ENCODE measurements around the gene SORCS2.
"Not testable (repeated sequence)": the region's sequence is repeated elsewhere in the genome, so short reads cannot be mapped to it uniquely, and the experiment has no call there.

SORCS2 gene

DNA sequence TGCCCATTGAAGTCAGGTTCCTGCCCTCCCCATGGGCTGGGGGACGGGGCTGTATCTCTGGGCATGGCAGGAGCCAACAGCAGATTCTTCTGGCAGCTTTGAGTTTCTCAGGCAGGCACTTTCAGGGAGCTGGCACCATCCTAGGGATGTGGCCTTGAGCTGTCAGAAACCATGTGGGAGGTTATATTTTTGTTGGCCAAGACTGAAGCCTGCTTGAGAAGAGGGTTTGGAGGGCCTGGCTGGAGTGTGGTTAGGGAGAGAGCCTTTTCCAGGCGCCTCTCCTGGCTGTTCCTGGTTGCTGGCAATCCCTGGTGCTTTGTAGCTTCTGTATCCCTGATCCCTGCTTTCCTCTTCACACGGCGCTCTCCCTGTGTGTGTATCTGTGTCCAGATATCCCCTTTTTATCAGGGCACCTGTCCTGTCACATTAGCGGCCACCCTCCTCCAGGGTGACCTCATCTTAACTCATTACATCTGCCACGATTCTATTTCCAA is 30.6 kb upstream of the SORCS2 start:
- no peak overlapping the region for H3K27ac ChIP-seq (ENCODE audit: low read depth, low read length)
- no peaks in the 10 kb centered on the region for H3K9me3 ChIP-seq (ENCODE audit: control insufficient read depth, insufficient read depth, low read length)
- H3K36me3 ChIP-seq (ENCODE audit: control insufficient read depth, insufficient read depth, low read length) = no peaks in the 10 kb centered on the region
- no peak overlapping the region for H3K9ac ChIP-seq (ENCODE audit: low read depth, low read length)
- no peaks in the 10 kb centered on the region for H3K4me1 ChIP-seq (ENCODE audit: control insufficient read depth, insufficient read depth, low read length)
- H3K4me3 ChIP-seq (ENCODE audit: low read depth, low read length) = no peak overlapping the region
- H3K27me3 ChIP-seq (ENCODE audit: control insufficient read depth, insufficient read depth, low read length) = no peaks in the 10 kb centered on the region

DNA sequence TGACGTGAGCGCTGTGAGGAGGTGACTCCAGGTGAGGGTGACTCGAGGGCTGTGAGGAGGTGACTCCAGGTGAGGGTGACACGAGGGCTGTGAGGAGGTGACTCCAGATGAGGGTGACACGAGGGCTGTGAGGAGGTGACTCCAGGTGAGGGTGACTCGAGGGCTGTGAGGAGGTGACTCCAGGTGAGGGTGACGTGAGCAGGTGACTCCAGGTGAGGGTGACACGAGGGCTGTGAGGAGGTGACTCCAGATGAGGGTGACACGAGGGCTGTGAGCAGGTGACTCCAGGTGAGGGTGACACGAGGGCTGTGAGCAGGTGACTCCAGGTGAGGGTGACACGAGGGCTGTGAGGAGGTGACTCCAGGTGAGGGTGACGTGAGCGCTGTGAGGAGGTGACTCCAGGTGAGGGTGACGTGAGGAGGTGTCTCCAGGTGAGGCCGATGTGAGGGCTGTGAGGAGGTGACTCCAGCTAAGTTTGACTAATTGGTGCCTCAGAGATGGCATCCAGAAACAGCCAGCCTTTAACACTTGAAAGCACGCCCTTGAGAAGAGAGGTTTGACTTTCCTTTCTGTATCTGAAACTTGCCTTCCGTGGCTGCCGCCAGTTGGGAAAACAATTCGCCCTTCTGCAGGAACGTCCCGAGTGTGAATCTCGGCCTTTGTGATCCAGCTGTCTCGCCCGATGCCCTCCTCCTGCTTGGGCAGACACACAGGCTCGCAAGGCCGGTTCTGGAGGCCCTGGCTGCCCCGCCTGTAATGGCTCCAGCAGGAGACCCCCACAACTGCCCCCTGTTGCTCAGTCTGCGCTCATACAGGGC is 27.1 kb upstream of the SORCS2 start:
- not testable (repeated sequence) for H3K4me1 ChIP-seq (ENCODE audit: control insufficient read depth, insufficient read depth, low read length); H3K9ac ChIP-seq (ENCODE audit: low read depth, low read length); H3K9me3 ChIP-seq (ENCODE audit: control insufficient read depth, insufficient read depth, low read length); H3K27me3 ChIP-seq (ENCODE audit: control insufficient read depth, insufficient read depth, low read length); H3K4me3 ChIP-seq (ENCODE audit: low read depth, low read length); H3K27ac ChIP-seq (ENCODE audit: low read depth, low read length); H3K36me3 ChIP-seq (ENCODE audit: control insufficient read depth, insufficient read depth, low read length)

DNA sequence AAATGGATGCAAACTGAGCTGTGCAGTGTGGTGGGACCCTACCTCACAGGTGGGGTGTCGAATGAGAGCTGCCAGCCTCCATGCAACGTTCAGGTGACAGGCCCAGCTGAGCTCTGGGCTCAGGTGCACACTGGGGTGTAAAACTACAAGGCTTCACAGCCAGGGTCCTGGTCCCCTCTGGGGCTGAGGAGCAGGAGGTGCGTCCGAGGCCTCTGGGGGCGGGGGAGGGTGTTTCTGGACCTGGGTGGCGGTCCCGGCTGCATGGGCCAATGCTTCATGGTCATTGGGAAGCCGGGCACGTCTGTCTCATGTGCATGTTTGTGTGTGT is 26.5 kb upstream of the SORCS2 start:
- Histone ChIP-seq H3K9me3 (ENCODE audit: control insufficient read depth, insufficient read depth, low read length) (no peaks in the 10 kb centered on the region), H3K27me3 (ENCODE audit: control insufficient read depth, insufficient read depth, low read length) (0 out of 2 replicates have a peak, but pooled peaks cover under 1% of the 10 kb centered on the region), H3K9ac (ENCODE audit: low read depth, low read length) (no peak overlapping the region), H3K36me3 (ENCODE audit: control insufficient read depth, insufficient read depth, low read length) (no peaks in the 10 kb centered on the region), H3K4me3 (ENCODE audit: low read depth, low read length) (no peak overlapping the region), H3K4me1 (ENCODE audit: control insufficient read depth, insufficient read depth, low read length) (no peaks in the 10 kb centered on the region), H3K27ac (ENCODE audit: low read depth, low read length) (no peak overlapping the region)

DNA sequence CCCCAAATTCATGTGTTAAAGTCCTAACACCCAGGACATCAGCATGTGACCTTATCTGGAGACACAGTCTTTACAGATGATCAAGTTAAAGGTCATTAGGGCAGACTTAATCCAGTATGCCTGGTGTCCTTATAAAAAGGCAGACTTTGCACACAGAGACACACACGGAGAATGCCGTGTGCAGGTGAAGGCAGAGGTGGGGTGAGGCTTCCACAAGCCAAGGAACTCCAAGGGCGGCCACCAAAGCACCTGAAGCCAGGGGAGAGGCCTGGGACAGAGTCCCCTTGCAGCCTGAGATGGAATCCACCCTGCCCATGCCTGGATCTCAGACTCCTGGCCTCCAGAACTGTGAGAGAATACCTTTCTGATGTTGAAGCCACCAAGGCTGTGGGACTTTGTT is 26.1 kb upstream of the SORCS2 start:
- H3K36me3 ChIP-seq (ENCODE audit: control insufficient read depth, insufficient read depth, low read length) = no peaks in the 10 kb centered on the region
- no peaks in the 10 kb centered on the region for H3K9me3 ChIP-seq (ENCODE audit: control insufficient read depth, insufficient read depth, low read length)
- H3K4me1 ChIP-seq (ENCODE audit: control insufficient read depth, insufficient read depth, low read length) = no peaks in the 10 kb centered on the region
- no peak overlapping the region for H3K27ac ChIP-seq (ENCODE audit: low read depth, low read length)
- 0 out of 2 replicates have a peak, but pooled peaks cover 4% of the 10 kb centered on the region for H3K27me3 ChIP-seq (ENCODE audit: control insufficient read depth, insufficient read depth, low read length)
- H3K4me3 ChIP-seq (ENCODE audit: low read depth, low read length) = no peak overlapping the region
- H3K9ac ChIP-seq (ENCODE audit: low read depth, low read length) = no peak overlapping the region

DNA sequence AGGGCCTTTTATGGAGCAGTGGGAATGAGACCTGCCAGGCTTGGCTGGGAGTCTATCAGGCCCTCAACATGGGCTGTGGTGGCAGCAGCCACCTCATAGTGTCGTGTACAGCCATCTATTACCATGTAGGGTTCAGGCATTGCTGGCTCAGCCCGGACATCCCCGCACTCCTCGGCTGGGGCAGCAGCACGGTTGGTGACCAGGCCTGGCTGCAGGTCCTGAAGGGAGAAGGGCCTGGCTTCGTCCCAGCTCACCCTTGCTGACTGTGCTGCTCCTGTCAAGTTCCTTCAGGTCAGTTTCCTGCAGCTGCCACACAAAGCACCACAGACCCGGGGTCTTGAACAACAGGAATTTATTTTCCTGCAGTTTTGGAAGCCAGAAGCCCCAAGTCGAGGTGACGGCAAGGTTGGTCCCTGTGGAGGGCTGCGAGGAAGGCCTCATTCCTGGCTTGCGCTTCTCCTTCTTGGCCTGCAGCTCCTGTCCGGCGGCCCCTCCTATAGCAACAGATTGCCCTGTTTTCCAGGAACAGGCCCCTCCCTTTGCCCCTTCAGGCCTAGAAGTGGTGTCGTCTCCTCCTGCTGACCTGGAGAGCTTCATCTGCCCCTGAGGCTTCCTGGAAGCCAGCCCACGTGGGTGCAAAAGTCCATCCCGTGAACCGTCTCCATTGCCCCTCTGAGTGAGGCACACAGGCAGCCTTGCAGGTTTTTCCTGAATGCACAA is 25.2 kb upstream of the SORCS2 start:
- no peak overlapping the region for H3K4me3 ChIP-seq (ENCODE audit: low read depth, low read length)
- no peaks in the 10 kb centered on the region for H3K9me3 ChIP-seq (ENCODE audit: control insufficient read depth, insufficient read depth, low read length)
- 0 out of 2 replicates have a peak, but pooled peaks cover 7% of the 10 kb centered on the region for H3K27me3 ChIP-seq (ENCODE audit: control insufficient read depth, insufficient read depth, low read length)
- no peaks in the 10 kb centered on the region for H3K4me1 ChIP-seq (ENCODE audit: control insufficient read depth, insufficient read depth, low read length)
- H3K36me3 ChIP-seq (ENCODE audit: control insufficient read depth, insufficient read depth, low read length) = no peaks in the 10 kb centered on the region
- H3K9ac ChIP-seq (ENCODE audit: low read depth, low read length) = no peak overlapping the region
- H3K27ac ChIP-seq (ENCODE audit: low read depth, low read length) = no peak overlapping the region

GRCh38 chr4:7167706-7168105 is 24.6 kb upstream of the SORCS2 start:
- Histone ChIP-seq H3K27ac (ENCODE audit: low read depth, low read length) (no peak overlapping the region), H3K4me1 (ENCODE audit: control insufficient read depth, insufficient read depth, low read length) (no peaks in the 10 kb centered on the region), H3K36me3 (ENCODE audit: control insufficient read depth, insufficient read depth, low read length) (no peaks in the 10 kb centered on the region), H3K4me3 (ENCODE audit: low read depth, low read length) (no peak overlapping the region), H3K9me3 (ENCODE audit: control insufficient read depth, insufficient read depth, low read length) (no peaks in the 10 kb centered on the region), H3K27me3 (ENCODE audit: control insufficient read depth, insufficient read depth, low read length) (0 out of 2 replicates have a peak, but pooled peaks cover 7% of the 10 kb centered on the region), H3K9ac (ENCODE audit: low read depth, low read length) (no peak overlapping the region)

GRCh38 chr4:7168106-7168505 is 24.2 kb upstream of the SORCS2 start:
- Histone ChIP-seq H3K4me3 (ENCODE audit: low read depth, low read length) (no peak overlapping the region), H3K27ac (ENCODE audit: low read depth, low read length) (no peak overlapping the region)

GRCh38 chr4:7169134-7169533 is 23.2 kb upstream of the SORCS2 start:
- no peak overlapping the region for H3K27ac ChIP-seq (ENCODE audit: low read depth, low read length)
- H3K9ac ChIP-seq (ENCODE audit: low read depth, low read length) = no peak overlapping the region
- no peaks in the 10 kb centered on the region for H3K9me3 ChIP-seq (ENCODE audit: control insufficient read depth, insufficient read depth, low read length)
- no peaks in the 10 kb centered on the region for H3K4me1 ChIP-seq (ENCODE audit: control insufficient read depth, insufficient read depth, low read length)
- no peaks in the 10 kb centered on the region for H3K36me3 ChIP-seq (ENCODE audit: control insufficient read depth, insufficient read depth, low read length)
- H3K4me3 ChIP-seq (ENCODE audit: low read depth, low read length) = no peak overlapping the region
- H3K27me3 ChIP-seq (ENCODE audit: control insufficient read depth, insufficient read depth, low read length) = 0 out of 2 replicates have a peak, but pooled peaks cover 7% of the 10 kb centered on the region

More at GRCh38 chr4:7168106-7168505, 24.2 kb upstream of the SORCS2 start:
- Histone ChIP-seq H3K4me1 (ENCODE audit: control insufficient read depth, insufficient read depth, low read length) (no peaks in the 10 kb centered on the region), H3K9ac (ENCODE audit: low read depth, low read length) (no peak overlapping the region), H3K27me3 (ENCODE audit: control insufficient read depth, insufficient read depth, low read length) (0 out of 2 replicates have a peak, but pooled peaks cover 7% of the 10 kb centered on the region), H3K36me3 (ENCODE audit: control insufficient read depth, insufficient read depth, low read length) (no peaks in the 10 kb centered on the region), H3K9me3 (ENCODE audit: control insufficient read depth, insufficient read depth, low read length) (no peaks in the 10 kb centered on the region)

- Histone ChIP-seq H3K27ac (ENCODE audit: low read depth, low read length) (no peak overlapping the region), H3K4me1 (ENCODE audit: control insufficient read depth, insufficient read depth, low read length) (no peaks in the 10 kb centered on the region), H3K4me3 (ENCODE audit: low read depth, low read length) (no peak overlapping the region), H3K9me3 (ENCODE audit: control insufficient read depth, insufficient read depth, low read length) (no peaks in the 10 kb centered on the region), H3K27me3 (ENCODE audit: control insufficient read depth, insufficient read depth, low read length) (0 out of 2 replicates have a peak, but pooled peaks cover 7% of the 10 kb centered on the region), H3K9ac (ENCODE audit: low read depth, low read length) (no peak overlapping the region), H3K36me3 (ENCODE audit: control insufficient read depth, insufficient read depth, low read length) (no peaks in the 10 kb centered on the region)
Observed at GRCh38 chr4:7170012-7170411, 22.3 kb upstream of the SORCS2 start.

DNA sequence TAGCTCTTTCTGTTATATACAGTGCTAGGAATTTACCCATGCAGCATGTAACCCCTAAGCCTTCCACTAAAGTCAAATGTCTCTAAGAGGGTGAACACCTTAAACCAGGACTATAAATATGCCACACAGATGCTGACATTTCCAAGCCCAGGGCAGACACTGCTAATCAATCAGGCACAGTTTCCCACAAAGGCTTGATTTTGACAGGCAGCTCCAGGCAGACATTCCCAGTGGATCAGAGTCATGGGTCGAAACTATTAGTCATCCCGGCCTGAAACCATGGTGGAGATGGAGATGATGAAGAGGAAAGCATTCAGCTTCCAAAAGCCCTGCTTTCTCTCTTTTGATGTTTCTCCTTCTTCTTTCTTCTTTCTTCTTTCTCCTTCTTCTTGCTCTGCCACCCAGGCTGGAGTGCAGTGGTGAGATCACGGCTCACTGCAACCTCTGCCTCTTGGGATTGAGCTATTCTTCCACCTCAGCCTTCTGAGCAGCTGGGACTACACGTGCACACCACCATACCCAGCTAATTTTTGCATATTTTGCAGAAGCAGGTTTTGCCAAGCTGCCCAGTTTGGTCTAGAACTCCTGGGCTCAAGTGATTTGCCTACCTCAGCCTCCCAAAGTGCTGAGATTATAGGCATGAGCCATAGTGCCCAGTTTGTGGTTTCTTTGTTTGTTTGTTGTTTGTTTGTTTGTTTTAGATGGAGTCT is 21.0 kb upstream of the SORCS2 start:
- no peak overlapping the region for H3K27ac ChIP-seq (ENCODE audit: low read depth, low read length)

More for the DNA sequence above, 21.0 kb upstream of the SORCS2 start:
- Histone ChIP-seq H3K36me3 (ENCODE audit: control insufficient read depth, insufficient read depth, low read length) (no peaks in the 10 kb centered on the region), H3K4me3 (ENCODE audit: low read depth, low read length) (no peak overlapping the region), H3K27me3 (ENCODE audit: control insufficient read depth, insufficient read depth, low read length) (0 out of 2 replicates have a peak, but pooled peaks cover 7% of the 10 kb centered on the region), H3K4me1 (ENCODE audit: control insufficient read depth, insufficient read depth, low read length) (no peaks in the 10 kb centered on the region), H3K9ac (ENCODE audit: low read depth, low read length) (no peak overlapping the region), H3K9me3 (ENCODE audit: control insufficient read depth, insufficient read depth, low read length) (no peaks in the 10 kb centered on the region)

Data from HUES48 (cell line).